HG02642 (cell line): ENCODE measurements around the gene RNPC3.

Experiments used
- ATAC-seq: cut with Tn5 transposase; IDR thresholded peaks from one replicate; pipeline ENCODE4 v1.9.1; 2021; ENCODE audit warnings: mild to moderate bottlenecking; ENCODE audit not compliant: unreplicated experiment, poor library complexity

Gene RNPC3

GRCh38 chr1:103525607-103526507, at the start of gene RNPC3:
RNPC3 (plus strand) TSS chr1:103525699; CDS start chr1:103526071, 372 bp downstream.
- ATAC-seq: peak; percentile 82

DNA sequence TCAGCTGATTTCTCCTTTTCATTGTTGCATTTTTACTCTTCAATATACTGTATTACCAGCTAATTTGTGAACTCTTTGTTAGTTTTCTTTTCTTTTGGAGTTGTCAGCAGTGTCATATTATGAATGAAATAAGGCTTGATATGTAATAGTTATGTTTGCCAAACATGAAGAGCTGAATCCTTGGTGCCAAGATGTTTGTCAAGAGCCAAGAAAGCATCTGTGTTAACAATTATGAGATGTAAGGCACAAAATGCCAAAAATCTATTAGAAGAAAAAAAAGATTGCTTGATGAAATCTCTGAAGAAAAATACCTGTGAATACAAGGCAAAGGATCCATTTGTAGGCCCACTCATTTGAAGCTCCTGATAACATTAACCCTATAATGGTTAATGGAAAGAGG, 48.4 kb upstream of the RNPC3 start:
- no peak for ATAC-seq

DNA sequence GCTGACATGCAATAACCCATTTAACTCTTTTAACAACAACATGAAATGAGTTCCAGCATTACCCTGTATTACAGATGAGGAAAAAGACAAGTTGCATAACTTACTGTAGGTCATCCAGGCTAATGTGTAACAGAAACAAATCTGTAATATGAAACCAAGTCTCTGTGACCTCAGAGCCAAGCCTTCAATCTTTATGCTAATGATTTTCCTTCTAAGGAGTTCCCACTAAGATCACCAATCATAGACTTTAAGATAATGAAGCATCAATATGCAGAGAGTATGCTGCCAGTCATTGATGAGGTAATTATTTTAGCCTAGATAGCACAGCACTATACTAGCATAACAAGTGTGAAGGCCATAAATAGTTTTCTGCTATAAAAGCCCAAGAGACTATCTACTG, 35.6 kb upstream of the RNPC3 start:
- peak; percentile 61 for ATAC-seq

DNA sequence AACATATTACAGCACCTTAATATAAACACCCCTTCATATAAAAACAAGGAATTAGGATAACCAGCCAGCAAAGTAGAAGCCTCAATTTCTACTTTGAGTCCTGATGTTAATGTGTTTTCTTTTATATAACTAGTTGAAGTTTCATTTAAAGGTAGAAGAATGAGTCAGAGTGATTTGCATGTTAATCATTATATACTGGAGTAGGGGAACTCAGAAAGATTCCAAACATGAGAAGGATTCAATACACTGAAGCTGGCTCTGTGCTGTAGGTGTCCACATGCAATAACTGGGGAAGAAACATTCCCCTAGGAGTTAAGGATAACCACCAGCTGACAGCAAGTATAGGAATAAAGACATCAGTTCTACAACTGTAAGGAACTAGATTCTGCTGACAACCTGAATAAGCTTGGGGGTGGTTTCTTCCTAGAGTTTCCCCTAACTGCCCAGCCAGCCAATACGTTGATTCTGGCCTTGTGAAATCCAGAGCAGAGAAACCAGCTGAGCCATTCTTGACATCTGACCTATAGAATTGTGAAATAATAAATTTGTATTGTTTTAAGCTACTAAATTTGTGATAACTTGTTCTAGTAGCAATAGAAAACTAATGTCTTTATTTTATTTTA, 33.4 kb upstream of the RNPC3 start:
- no peak for ATAC-seq

GRCh38 chr1:103496014-103496635, 29.4 kb upstream of the RNPC3 start:
- ATAC-seq: no peak

DNA sequence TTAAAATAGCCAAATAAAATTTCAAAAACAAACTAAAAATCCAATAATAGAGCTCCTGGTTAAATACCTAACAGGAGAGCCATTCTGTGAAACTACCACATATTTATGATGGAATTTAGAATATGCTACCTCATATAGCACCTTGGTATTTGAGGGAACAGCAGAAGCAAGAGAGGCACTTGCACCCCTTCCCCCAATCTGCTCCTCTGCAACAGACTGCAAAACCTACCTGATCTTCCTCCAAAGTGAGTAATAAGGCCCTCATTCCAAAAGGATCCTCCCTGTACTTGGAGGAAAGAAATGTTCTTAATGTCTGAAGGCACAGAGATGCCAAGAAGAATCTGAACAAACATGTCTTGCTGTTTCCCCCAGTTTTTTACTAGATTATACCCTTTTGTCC, 28.1 kb upstream of the RNPC3 start:
- no peak for ATAC-seq

GRCh38 chr1:103509250-103509649, 16.2 kb upstream of the RNPC3 start:
- ATAC-seq: no peak

- no peak for ATAC-seq
Measured at GRCh38 chr1:103513711-103514110, 11.8 kb upstream of the RNPC3 start.

DNA sequence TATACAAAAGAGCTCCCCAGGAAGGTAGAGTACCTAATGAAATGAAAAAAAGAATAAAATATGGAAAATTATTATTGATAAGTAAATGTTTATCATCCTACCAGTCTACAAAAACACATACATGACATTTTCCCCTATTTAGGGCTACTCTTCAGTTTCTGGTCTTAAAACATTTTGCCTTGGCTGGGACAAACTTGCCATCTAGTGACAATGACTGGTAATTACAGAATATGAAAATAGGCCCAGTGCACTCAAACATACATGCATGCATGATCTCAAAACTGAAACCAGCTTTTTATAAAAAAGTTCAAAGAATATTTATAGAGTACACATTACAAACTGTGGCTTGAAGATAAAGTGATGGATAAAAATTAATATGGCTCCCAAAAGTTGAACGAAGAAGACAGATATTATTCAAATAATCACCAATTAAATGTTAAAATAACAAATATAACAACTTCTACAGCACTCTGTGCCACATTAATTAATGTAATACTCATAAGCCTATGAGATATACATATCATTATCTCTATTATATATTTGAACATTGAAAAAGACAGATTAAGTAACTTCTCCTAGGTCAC, 10.5 kb upstream of the RNPC3 start:
- ATAC-seq: peak; percentile 83

- ATAC-seq: no peak
Measured at GRCh38 chr1:103516283-103516682, 9.2 kb upstream of the RNPC3 start.

DNA sequence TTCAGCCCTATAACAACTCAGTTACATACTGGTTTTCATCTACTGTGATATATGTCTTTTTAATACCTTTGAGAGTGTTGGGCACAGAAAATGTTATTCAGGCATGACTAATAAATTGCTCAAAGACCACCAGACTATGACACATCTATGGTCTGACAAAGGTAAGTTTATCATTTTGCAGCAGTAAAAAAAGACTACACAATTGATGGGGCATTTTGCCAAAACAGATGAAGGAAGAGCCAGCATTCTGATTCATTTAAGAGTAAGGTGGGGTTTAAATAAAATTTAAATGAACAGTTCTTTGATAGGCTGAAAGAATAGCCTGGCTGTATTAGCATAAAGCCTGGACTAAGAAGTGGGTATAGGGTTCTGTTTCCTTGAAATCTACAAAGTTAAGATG, 8.8 kb upstream of the RNPC3 start:
- ATAC-seq: no peak

DNA sequence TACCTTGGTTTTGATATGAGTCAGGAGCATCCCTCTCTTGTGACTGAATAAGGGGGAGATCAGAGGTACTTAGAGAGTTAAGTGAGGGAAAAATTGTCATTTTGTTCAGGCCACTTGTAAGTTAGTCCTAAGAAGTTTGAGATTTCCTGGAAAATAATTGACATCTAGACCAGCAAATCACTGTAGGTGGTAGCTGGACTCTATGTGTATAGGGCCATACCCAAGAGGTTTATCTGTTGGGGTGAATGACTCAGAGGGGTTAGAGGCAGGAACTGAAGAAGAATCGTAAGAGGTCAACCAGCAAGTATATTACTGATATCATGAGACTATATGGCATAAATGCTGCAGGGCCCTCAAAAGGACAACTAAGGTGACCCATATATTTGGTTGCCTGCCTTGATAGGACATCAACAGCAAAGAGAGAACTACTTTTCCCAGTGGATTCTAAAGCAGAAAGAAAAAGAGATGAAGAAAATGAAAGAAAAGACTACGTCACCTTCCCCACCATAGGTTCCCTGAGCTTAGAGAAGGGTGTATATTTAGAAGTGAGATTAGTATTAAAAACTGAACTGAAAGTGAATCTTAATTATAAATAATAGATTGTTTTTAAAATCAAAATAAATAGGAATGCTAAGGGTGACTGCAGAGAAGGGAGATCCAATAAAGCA, 8.0 kb upstream of the RNPC3 start:
- ATAC-seq: peak; percentile 89

GRCh38 chr1:103520822-103521221, 4.7 kb upstream of the RNPC3 start:
- no peak for ATAC-seq

- no peak for ATAC-seq
Measured at GRCh38 chr1:103523346-103523745, 2.2 kb upstream of the RNPC3 start.

DNA sequence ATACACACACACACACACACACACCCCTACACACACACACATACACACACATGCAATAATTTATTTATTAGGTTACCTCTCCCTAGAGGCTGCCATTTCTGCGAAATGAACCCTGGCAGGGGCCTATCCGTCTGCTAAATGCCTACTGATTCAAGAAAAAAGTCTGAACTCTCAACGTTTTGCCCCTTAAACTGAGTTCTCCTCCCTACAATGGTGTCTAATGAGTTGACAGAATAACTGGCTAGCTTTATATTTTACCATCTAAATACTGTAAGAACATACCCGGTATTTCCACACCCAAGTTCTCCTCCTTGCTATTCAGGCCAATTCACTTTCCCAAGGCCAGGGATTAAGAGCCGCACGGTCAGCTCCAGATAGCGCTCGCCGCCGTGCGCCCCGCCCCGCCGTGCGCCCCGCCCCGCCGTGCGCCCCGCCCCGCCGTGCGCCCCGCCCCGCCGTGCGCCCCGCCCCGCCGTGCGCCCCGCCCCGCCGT, 339 bp upstream of the RNPC3 start:
- peak; percentile 60 for ATAC-seq

DNA sequence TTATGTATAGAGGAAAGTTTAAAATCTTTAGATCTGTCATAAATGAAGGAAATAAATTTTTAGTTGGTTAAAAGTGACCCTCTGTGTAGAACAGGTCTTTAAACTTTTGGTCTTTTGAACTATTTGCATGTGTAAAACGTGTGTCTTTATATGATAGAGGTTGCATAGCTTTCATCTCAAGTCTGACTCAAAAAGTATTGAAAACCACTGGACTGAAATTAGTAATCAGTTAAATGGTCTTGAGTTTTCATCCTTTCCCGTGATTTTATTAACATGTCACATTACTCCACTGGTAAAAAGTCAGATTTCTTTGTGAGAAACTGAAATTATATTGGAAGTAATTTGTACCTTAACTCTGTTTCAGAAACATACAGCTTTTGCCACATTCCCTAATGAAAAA, 1.8 kb downstream of the RNPC3 start:
- ATAC-seq: no peak

DNA sequence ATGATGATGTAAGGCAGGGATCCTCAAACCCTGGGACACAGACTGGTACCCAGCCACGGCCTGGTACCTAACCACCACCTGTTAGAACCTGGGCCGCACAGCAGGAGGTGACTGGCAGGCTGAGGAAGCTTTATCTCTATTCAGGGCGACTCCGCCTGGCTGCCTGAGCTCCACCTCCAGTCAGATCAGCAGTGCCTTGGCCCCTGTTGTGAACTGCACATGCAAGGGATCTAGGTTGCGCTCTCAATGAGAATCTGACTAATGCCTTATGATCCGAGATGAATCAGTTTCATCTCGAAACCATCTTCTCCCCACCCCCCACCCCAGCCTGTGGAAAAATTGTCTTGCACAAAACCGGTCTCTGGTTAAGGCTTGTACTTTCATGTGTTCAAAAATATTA, 4.2 kb downstream of the RNPC3 start:
- ATAC-seq: no peak

GRCh38 chr1:103538226-103538625, 12.7 kb downstream of the RNPC3 start:
- no peak for ATAC-seq

DNA sequence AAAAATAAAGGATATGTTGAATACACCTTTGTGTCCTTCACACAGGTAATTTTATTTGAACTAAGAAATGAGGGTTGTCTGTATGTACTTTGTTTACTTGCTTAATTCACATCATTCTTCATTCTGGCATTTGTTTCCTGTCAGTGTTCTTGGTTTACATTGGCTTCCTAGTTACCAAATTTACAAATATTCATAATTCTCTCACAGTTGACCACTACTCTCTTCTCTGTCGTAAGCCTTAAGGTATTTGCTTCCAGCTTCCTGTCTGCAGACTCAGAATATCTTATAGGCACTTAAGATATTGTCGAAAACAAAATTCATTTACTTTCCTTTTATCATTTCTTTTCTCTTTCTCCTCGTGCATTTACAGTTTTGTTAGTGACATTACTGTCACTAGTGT, 15.9 kb downstream of the RNPC3 start:
- ATAC-seq: no peak

DNA sequence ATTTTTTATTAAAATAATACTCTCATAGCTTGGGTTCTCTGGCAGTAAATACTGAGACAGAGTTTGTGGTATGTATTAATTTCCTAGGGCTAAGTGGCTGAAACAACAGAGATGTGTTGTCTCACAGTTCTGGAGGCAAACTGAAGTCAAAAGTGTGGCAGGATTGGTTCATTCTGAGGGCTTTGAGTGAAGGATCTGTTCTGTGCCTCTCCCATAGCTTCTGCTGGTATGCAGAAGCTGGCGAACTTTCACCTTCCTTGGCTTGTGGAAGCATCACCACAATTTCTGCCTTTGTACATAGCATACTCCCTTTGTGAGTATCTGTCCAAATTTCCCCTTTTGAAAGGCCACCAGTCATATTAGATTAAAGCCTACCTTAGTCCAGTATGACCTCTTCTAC, 21.0 kb downstream of the RNPC3 start:
- ATAC-seq: no peak
